Measurements from ENCODE around the gene RAB15.
"Not testable (repeated sequence)": the region's sequence is repeated elsewhere in the genome, so short reads cannot be mapped to it uniquely, and the experiment has no call there.

Gene RAB15

GRCh38 chr14:64937171-64937820, 34.8 kb downstream of the RAB15 start:
- no peak for DNase-seq

- no peak for DNase-seq
Observed at GRCh38 chr14:64935508-64935907, 36.6 kb downstream of the RAB15 start.

- no peak for DNase-seq
Observed at GRCh38 chr14:64934338-64934929, 37.7 kb downstream of the RAB15 start.

GRCh38 chr14:64932231-64932630, 39.9 kb downstream of the RAB15 start:
- DNase-seq: no peak

GRCh38 chr14:64931123-64931522, 41.0 kb downstream of the RAB15 start:
- no peak for DNase-seq

GRCh38 chr14:64930085-64930843, 41.9 kb downstream of the RAB15 start:
- DNase-seq: no peak

GRCh38 chr14:64929014-64929359, 43.1 kb downstream of the RAB15 start:
- DNase-seq: no peak

GRCh38 chr14:64928239-64929013, 43.7 kb downstream of the RAB15 start:
- no peak for DNase-seq

GRCh38 chr14:64927031-64927430, 45.1 kb downstream of the RAB15 start:
- DNase-seq: no peak

- DNase-seq: no peak
Observed at GRCh38 chr14:64926398-64926995, 45.6 kb downstream of the RAB15 start.

GRCh38 chr14:64923015-64923414, 49.1 kb downstream of the RAB15 start:
- DNase-seq: no peak

- no peak for DNase-seq
Observed at GRCh38 chr14:64920465-64920864, 51.7 kb downstream of the RAB15 start.

- no peak for DNase-seq
Observed at GRCh38 chr14:64919618-64920017, 52.5 kb downstream of the RAB15 start.

- no peak for DNase-seq
Observed at GRCh38 chr14:64919215-64919614, 52.9 kb downstream of the RAB15 start.

GRCh38 chr14:64918216-64918615, 53.9 kb downstream of the RAB15 start:
- no peak for DNase-seq

- DNase-seq: no peak
Observed at GRCh38 chr14:64915797-64916196, 56.3 kb downstream of the RAB15 start.

GRCh38 chr14:64915029-64915424, 57.1 kb downstream of the RAB15 start:
- peak in 1 of 2 experiments; percentile 2 for DNase-seq

- peak; percentile 98 to 99 for DNase-seq
Observed at GRCh38 chr14:64914237-64915028, 57.7 kb downstream of the RAB15 start, which contains the start of gene CHURC1. TSS of gene CHURC1 (plus strand) at chr14:64914455. CDS start at chr14:64914496, 41 bp downstream.

GRCh38 chr14:64913477-64913876, 58.7 kb downstream of the RAB15 start:
- not testable (repeated sequence) for DNase-seq

- DNase-seq: no peak
Observed at GRCh38 chr14:64912261-64912660, 59.9 kb downstream of the RAB15 start.

GRCh38 chr14:64910847-64911495, 61.2 kb downstream of the RAB15 start:
- peak in 1 of 2 experiments; percentile 43 for DNase-seq

Data from NCI-H446 (cell line).